ENCODE data around the gene ITPR1. TPM values are rescaled to one million over a fixed set of nuclear protein-coding genes. Genes with fewer than 3 reads are reported as not detected.

The ITPR1 gene
- total RNA-seq, 2 donors from 2014 or later: 119 to 177 TPM

Other genes with a start within 250 kb of the ITPR1 start
- gene SETMAR, start 190.0 kb upstream of the ITPR1 start, total RNA-seq: 10 to 100 TPM; 12.3 to 17.2 TPM
- 10 to 100 TPM; 13.6 to 13.7 TPM for gene SUMF1, start 26.1 kb upstream of the ITPR1 start, total RNA-seq